ENCODE measurements around the gene SNTA1. TPM values are rescaled to one million over a fixed set of nuclear protein-coding genes. Genes with fewer than 3 reads are reported as not detected.

Gene SNTA1
- total and polyA plus RNA-seq, 9 of the 15 experiments (the other 6 are each of a cell fraction or from before 2014, with no cell fraction given) = 1.2 to 40.8 (median 20.3) TPM

- TF ChIP-seq ZNF609 (CRISPR knock-in tag; IDR thresholded peaks at IDR 0.05; ENCODE audit: borderline replicate concordance) (no peak), GTF2E2 (tag; IDR thresholded peaks at IDR 0.05) (no peak), FIP1L1 (IDR thresholded peaks at IDR 0.05; ENCODE audit: low read depth, low read length, poor library complexity, severe bottlenecking) (no peak), ZNF23 (CRISPR knock-in tag; IDR thresholded peaks at IDR 0.05) (no peak)
These were observed 50.0 kb downstream of the SNTA1 start (continued) for GRCh38 chr20:33393609-33394008.

DNA sequence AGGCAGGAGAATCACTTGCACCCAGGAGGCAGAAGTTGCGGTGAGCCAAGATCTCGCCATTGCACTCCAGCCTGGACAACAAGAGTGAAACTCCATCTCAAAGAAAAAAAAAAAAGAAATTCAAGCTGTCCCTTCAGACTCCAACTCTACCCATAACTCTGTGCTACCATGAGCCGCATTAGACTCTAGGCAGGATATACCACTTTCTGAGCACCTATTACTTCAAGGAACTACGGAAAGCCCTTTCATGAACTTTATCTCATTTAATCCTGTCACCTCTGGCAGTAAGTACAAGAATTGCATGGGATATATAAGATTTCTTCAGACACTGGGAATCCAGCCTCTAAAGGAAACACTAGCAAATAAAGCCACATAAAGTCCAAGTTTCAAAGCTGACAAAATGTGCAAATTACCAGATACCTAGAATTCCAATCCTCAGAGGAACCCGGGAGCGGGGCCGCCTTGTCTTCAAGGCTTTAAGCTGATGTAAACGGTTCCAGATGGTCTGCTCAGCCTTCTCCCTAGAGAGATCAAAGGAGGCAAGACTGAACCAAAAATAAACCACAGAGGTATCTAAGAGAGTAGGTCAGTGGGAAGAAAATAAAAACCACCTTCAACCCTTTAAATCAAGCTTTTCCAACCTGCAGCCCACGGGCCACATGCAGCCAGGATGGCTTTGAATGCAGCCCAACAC lies 51.7 kb downstream of the SNTA1 start:
- TF ChIP-seq CREBBP (IDR thresholded peaks at IDR 0.05; ENCODE audit: low read depth, low read length) = no peak
- TF ChIP-seq POLR2AphosphoS2 (IDR thresholded peaks at IDR 0.05; ENCODE audit: low read length) = no peak
- no peak for TF ChIP-seq EHMT2 (IDR thresholded peaks at IDR 0.05)
- no peak for TF ChIP-seq KDM1A (IDR thresholded peaks at IDR 0.05)
- TF ChIP-seq CBX3 (IDR thresholded peaks at IDR 0.05; ENCODE audit: borderline replicate concordance in 1 of 2, low read length in 2 of 2) = no peak
- in situ Hi-C loops (cut with MboI) (no loop called here), intact Hi-C loops (cut with micrococcal nuclease) (no loop called here)
- Histone ChIP-seq H3K36me3 (ENCODE audit: control insufficient read depth, insufficient read depth, low read length) (peaks cover 71% of the 10 kb centered on the region; the same call in 2 of the 3 replicates), H3K9me1 (ENCODE audit: control insufficient read depth, insufficient read depth, low read length) (no peaks in the 10 kb centered on the region), H3K9ac (ENCODE audit: insufficient read depth in 1 of 2, low read depth in 2 of 2, low read length in 2 of 2) (no peak overlapping the region), H3K9me3 (replicated peaks; ENCODE audit: control insufficient read depth, insufficient read depth, low read depth, low read length) (no peaks in the 10 kb centered on the region), H3K4me3 (no peak overlapping the region), H4K20me1 (replicated peaks; ENCODE audit: control insufficient read depth, insufficient read depth, low read length) (0 out of 2 replicates have a peak, but pooled peaks cover under 1% of the 10 kb centered on the region), H2AFZ (ENCODE audit: low read depth, low read length) (no peak overlapping the region), H3K27me3 (ENCODE audit: control insufficient read depth in 2 of 2, insufficient read depth in 2 of 2, low read length in 2 of 2) (no peaks in the 10 kb centered on the region), H3K27ac (ENCODE audit: extremely low read depth, low read depth, low read length) (no peak overlapping the region), H3K4me2 (ENCODE audit: insufficient read depth, low read length) (no peak overlapping the region), H3K4me1 (replicated peaks in 1 of 2; ENCODE audit: control insufficient read depth in 2 of 2, insufficient read depth in 2 of 2, low read length in 2 of 2) (no peaks in the 10 kb centered on the region), H3K79me2 (ENCODE audit: control insufficient read depth, insufficient read depth, low read length) (peaks cover 8% of the 10 kb centered on the region; the same call in 2 of the 3 replicates)
- WGBS (ENCODE audit: insufficient coverage, low coverage, missing lambda C conversion rate) = 90% methylated on average over 9 of the region's 9 CpGs
- FAIRE-seq = no peak
- DNase-seq (ENCODE audit: extremely low read depth in 1 of 4, low spot score in 3 of 4) = no peak
- POLR2A ChIA-PET = interaction anchor here (0.6 kb wide), 1 partner anchor 619 kb away, joined by 3 read pairs; no protein-coding TSS in a partner anchor
- ATAC-seq = no peak
- BruUV-seq (replicated peaks) = no TSS peak
- CTCF ChIA-PET (ENCODE audit: low intra/inter-chr PET ratio) = no interaction called here
